Retinal pigment epithelial cell (primary cell): Measurements from ENCODE around the gene GSS.
A peak's percentile ranks its signal among the peaks of the same experiment; 100 is the strongest.

Source experiments
- DNase-seq: peaks from one replicate; pipeline ENCODE4 v3.0.0-alpha.2; 2010; ENCODE audit warnings: low read depth
- H3K4me3 ChIP-seq: 2 replicates; pipeline ENCODE4 v1.5.1; 2011; ENCODE audit warnings: mild to moderate bottlenecking, low read length, control low read depth, moderate library complexity
- CTCF ChIP-seq: conservative IDR thresholded peaks from 2 replicates; pipeline ENCODE4 v1.5.1; 2011; ENCODE audit warnings: low read depth, low read length, control low read depth, inconsistent platforms

Gene GSS

GRCh38 chr20:35001596-35002362 lies 46.2 kb upstream of the GSS start:
- H3K4me3 ChIP-seq: no peak overlapping the region
- peak; percentile 47 for TF ChIP-seq CTCF
- no peak for DNase-seq

- no peak for DNase-seq
- no peak for TF ChIP-seq CTCF
- no peak overlapping the region for H3K4me3 ChIP-seq
Measured at GRCh38 chr20:35000922-35001595, 45.5 kb upstream of the GSS start.

GRCh38 chr20:35000311-35000921 lies 44.8 kb upstream of the GSS start:
- no peak for TF ChIP-seq CTCF
- no peak overlapping the region for H3K4me3 ChIP-seq
- no peak for DNase-seq

- no peak overlapping the region for H3K4me3 ChIP-seq
- DNase-seq: no peak
- TF ChIP-seq CTCF: no peak
Measured at GRCh38 chr20:34999782-35000181, 44.2 kb upstream of the GSS start.

GRCh38 chr20:34999021-34999451 lies 43.4 kb upstream of the GSS start:
- H3K4me3 ChIP-seq: no peak overlapping the region
- no peak for DNase-seq
- no peak for TF ChIP-seq CTCF

GRCh38 chr20:34998331-34998950 lies 42.8 kb upstream of the GSS start:
- no peak overlapping the region for H3K4me3 ChIP-seq
- DNase-seq: no peak
- TF ChIP-seq CTCF: no peak
